ENCODE measurements around the gene ABI1. TPM values are rescaled to one million over a fixed set of nuclear protein-coding genes. Genes with fewer than 3 reads are reported as not detected.

Gene ABI1
- total RNA-seq, 4 donors from 2014 or later = 51.4 to 67.1 (median 63.3) TPM

GRCh38 chr10:26735435-26735834, 125.3 kb downstream of the ABI1 start:
- H3K27me3 ChIP-seq = no peaks in the 10 kb centered on the region
- WGBS, 2 donors = 83 to 93% methylated on average over 3 to 4 of the region's 4 CpGs
- H3K36me3 ChIP-seq = peaks cover 0 to 71% (median 7%) of the 10 kb centered on the region in 3 donors
- H3K27ac ChIP-seq = no peak overlapping the region
- no peaks in the 10 kb centered on the region for H3K9me3 ChIP-seq
- no peak overlapping the region for H3K4me3 ChIP-seq
- TF ChIP-seq POLR2A (IDR thresholded peaks at IDR 0.05) (no peak), CTCF (IDR thresholded peaks at IDR 0.05) (no peak)
- intact Hi-C loops (cut with DNase I) = loop anchor here (10.0 kb wide), 1 partner anchor 279 kb away; no protein-coding TSS in a partner anchor
- no peak for DNase-seq
- H3K4me1 ChIP-seq = peaks cover 0 to 30% (median 5%) of the 10 kb centered on the region in 3 donors

DNA sequence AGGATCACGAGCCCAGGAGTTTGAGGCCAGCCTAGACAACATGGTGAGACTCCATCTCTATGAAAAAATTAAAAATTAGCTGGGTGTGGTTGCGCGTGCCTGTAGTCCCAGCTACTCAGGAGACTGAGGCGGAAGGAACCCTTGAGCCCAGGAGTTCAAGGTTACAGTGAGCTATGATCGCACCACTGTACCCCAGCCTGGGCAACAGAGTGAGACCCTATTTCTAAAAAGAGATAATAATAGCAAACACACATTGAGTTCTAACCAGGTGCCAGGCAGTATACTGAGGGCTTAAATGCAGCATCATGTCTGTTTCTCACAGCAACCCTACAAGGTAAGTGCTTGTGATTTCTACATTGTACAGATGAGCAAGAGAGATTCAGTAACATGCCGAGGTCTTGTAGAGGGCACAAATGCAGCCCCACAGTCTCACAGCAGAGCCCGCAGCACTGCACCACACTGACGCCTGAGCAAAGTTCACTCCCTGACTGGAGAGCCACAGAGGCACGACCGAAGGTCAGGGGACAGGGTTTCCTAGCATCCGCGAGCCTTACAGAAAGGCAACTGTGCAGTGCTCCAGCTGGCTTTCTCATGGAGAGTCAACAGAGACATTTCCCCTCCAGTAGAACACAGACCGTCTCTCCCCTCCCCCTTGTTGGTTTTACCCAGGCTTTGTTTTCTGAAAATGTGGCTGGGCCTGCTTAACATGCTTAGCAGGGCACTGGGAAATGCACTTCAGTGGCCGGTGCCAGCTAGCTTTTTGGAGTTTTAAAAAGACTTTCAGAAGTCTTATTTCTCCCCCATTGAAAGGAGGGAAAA, 126.8 kb downstream of the ABI1 start:
- no peak for DNase-seq
- TF ChIP-seq POLR2A (IDR thresholded peaks at IDR 0.05) = no peak
- 62 to 68% methylated on average over 11 to 13 of the region's 14 CpGs for WGBS, 2 donors
- peak overlapping the region in 2 of 4 donors; percentile 58 to 63 for H3K27ac ChIP-seq
- H3K27me3 ChIP-seq = no peaks in the 10 kb centered on the region
- H3K36me3 ChIP-seq = peaks cover 0 to 76% (median 7%) of the 10 kb centered on the region in 3 donors
- intact Hi-C loops (cut with DNase I) = loop anchor here (10.0 kb wide), 1 partner anchor 281 kb away; no protein-coding TSS in a partner anchor
- H3K9me3 ChIP-seq = no peaks in the 10 kb centered on the region
- H3K4me1 ChIP-seq = peaks cover 0 to 22% (median 5%) of the 10 kb centered on the region in 3 donors
- H3K4me3 ChIP-seq = no peak overlapping the region

DNA sequence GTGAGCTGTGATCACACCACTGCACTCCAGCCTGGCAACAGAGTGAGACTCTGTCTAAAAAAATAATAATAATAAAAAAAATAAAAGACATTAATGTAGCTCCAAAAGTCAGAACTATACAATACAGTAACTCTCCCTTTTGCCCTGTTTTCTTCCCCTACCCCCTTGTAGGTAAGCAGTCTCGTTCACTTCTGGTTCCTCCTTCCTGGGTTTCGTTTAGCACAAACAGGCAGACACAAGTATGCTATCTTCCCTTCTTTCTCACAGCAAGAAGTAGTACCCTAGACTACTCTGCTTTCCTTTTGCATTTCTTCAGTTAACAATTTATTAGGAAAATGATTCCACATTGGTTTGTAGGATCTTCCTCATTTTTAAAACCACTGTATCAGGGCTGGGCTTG, 130.2 kb downstream of the ABI1 start:
- H3K4me3 ChIP-seq = no peak overlapping the region
- H3K27me3 ChIP-seq = no peaks in the 10 kb centered on the region
- TF ChIP-seq CTCF (IDR thresholded peaks at IDR 0.05) (no peak), POLR2A (IDR thresholded peaks at IDR 0.05) (no peak)
- 85 to 93% methylated on average over 2 of the region's 2 CpGs for WGBS, 2 donors
- DNase-seq = no peak
- peaks cover 0 to 76% (median 7%) of the 10 kb centered on the region in 3 donors for H3K36me3 ChIP-seq
- H3K9me3 ChIP-seq = no peaks in the 10 kb centered on the region
- intact Hi-C loops (cut with DNase I) = loop anchor here (10.0 kb wide), 1 partner anchor 284 kb away; no protein-coding TSS in a partner anchor
- peaks cover 0 to 22% (median 5%) of the 10 kb centered on the region in 3 donors for H3K4me1 ChIP-seq
- H3K27ac ChIP-seq = no peak overlapping the region

DNA sequence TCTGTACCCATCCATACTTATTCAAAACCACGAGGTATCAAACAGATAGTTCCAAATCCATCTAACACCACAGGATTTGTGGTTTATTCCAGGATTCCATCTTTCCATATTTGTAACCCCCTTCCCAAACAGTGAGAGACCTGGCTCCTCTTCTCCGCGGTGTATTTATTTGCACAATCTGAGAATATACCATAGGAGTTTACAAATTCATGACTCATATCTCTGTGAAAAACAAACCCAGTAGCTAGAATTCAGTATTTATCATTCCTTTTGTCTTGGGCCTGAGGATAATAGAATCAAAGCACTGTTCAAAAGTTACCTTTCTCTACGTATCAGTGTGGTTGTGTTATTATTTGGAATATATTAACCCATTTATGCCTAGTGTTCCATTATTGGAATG, 131.4 kb downstream of the ABI1 start:
- H3K27me3 ChIP-seq = no peaks in the 10 kb centered on the region
- whole genome bisulfite sequencing, 2 donors = 83 to 85% methylated on average over 4 of the region's 4 CpGs
- intact Hi-C loops (cut with DNase I) = loop anchor here (5.0 kb wide), 1 partner anchor 148 kb away; no protein-coding TSS in a partner anchor

DNA sequence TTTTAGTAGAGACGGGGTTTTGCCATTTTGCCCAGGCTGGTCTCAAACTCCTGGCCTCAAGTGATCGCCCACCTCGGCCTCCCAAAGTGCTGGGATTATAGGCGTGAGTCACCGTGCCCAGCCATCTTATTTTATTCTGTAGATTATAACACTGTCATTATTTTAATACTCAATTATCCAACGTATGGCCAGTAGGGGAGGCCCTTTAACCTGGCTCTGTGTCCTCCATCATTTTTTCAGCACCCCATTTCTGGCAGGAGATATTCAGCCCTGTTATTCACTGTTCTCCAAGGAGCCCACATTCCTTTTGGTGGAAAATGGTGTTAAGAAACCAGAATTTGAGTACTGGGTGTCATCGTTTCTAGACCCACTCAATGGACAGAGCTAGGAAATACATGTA, 131.8 kb downstream of the ABI1 start:
- Histone ChIP-seq H3K27ac (no peak overlapping the region), H3K36me3 (peaks cover 0 to 83% (median 7%) of the 10 kb centered on the region in 3 donors), H3K4me3 (no peak overlapping the region), H3K4me1 (peaks cover 0 to 9% (median 3%) of the 10 kb centered on the region in 3 donors), H3K9me3 (no peaks in the 10 kb centered on the region), H3K27me3 (no peaks in the 10 kb centered on the region)
- intact Hi-C loops (cut with DNase I) = loop anchor here (5.0 kb wide), 1 partner anchor 148 kb away; no protein-coding TSS in a partner anchor
- TF ChIP-seq CTCF (IDR thresholded peaks at IDR 0.05) = peak in 1 of 6 experiments; percentile 26
- TF ChIP-seq POLR2A (IDR thresholded peaks at IDR 0.05) = no peak
- WGBS, 2 donors = 83 to 86% methylated on average over 6 to 7 of the region's 7 CpGs
- DNase-seq = no peak

More for the DNA sequence above, 131.4 kb downstream of the ABI1 start:
- Histone ChIP-seq H3K9me3 (no peaks in the 10 kb centered on the region), H3K27ac (no peak overlapping the region), H3K4me3 (no peak overlapping the region), H3K36me3 (peaks cover 0 to 83% (median 7%) of the 10 kb centered on the region in 3 donors), H3K4me1 (peaks cover 0 to 13% (median 5%) of the 10 kb centered on the region in 3 donors)
- DNase-seq = no peak
- TF ChIP-seq POLR2A (IDR thresholded peaks at IDR 0.05) = no peak
- TF ChIP-seq CTCF (IDR thresholded peaks at IDR 0.05) = no peak
